ENCODE data around the gene CAPN3. TPM values are rescaled to one million over a fixed set of nuclear protein-coding genes. Genes with fewer than 3 reads are reported as not detected.

The CAPN3 gene
- total RNA-seq, 3 donors from 2014 or later, result 12.5 to 27.1 (median 15.4) TPM

DNA sequence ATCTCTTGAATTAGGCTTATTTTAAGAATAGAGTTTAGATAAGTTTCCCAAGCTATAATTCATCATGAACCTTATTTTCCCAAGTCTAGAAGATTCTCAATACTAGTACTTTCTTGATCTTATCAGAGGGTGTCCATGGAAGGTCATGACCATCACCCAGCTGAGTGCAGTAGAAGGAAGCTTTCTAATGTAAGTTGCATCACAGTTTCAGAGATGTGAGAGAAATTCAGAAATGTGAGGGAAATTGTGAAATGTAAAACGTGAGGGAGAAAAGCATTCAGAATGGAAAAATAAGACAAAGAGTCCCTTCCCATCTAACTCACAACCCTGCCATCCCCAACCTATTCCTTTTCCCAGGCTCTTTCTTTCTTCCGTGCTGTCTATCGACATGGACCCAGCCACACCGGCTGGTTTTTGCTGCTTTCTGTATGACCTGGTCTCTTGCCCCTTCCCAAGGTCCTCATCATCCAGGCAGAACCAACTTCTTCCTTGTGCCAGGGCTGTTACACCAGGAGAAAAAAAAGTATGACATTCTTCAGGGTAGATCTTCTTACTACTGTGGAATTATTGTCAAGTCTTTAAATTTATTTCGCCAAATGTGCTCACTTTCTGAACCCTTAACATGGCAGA is 6.7 kb downstream of the CAPN3 start:
- no peaks in the 10 kb centered on the region for H3K9me3 ChIP-seq
- H3K27ac ChIP-seq, result no peak overlapping the region
- H3K27me3 ChIP-seq, result no peaks in the 10 kb centered on the region
- H3K36me3 ChIP-seq, result no peaks in the 10 kb centered on the region
- DNase-seq (ENCODE audit: low spot score in 2 of 2), result no peak
- no peak overlapping the region for H3K4me3 ChIP-seq
- H3K4me1 ChIP-seq, result no peaks in the 10 kb centered on the region
- intact Hi-C loops (cut with DNase I; ENCODE audit: low total_unique reads), result no loop called here
- TF ChIP-seq, protein P1, sequence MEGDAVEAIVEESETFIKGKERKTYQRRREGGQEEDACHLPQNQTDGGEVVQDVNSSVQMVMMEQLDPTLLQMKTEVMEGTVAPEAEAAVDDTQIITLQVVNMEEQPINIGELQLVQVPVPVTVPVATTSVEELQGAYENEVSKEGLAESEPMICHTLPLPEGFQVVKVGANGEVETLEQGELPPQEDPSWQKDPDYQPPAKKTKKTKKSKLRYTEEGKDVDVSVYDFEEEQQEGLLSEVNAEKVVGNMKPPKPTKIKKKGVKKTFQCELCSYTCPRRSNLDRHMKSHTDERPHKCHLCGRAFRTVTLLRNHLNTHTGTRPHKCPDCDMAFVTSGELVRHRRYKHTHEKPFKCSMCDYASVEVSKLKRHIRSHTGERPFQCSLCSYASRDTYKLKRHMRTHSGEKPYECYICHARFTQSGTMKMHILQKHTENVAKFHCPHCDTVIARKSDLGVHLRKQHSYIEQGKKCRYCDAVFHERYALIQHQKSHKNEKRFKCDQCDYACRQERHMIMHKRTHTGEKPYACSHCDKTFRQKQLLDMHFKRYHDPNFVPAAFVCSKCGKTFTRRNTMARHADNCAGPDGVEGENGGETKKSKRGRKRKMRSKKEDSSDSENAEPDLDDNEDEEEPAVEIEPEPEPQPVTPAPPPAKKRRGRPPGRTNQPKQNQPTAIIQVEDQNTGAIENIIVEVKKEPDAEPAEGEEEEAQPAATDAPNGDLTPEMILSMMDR (IDR thresholded peaks at IDR 0.05), result no peak
- TF ChIP-seq POLR2A (IDR thresholded peaks at IDR 0.05), result no peak
- TF ChIP-seq POLR2AphosphoS5 (IDR thresholded peaks at IDR 0.05), result no peak

DNA sequence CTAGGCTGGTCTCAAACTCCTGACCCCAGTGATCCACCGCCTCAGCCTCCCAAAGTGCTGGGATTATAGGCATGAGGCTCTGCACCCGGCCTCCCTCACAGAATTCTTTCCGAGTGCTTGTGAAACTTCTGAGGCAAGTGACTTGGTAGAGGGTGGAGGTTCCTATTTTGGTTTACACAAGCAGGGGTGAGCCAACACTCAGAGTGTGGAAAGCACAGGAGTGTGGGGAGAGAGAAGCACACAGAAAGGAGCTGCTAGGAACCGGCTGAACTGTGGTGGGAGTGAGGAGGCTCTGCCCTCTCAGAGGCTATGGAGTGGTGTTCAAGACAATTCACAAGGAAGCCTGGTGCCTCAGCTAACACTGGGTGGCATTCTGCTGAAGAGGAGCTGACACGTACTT is 7.7 kb downstream of the CAPN3 start:
- DNase-seq (ENCODE audit: low spot score in 2 of 2), result no peak
- TF ChIP-seq POLR2AphosphoS5 (IDR thresholded peaks at IDR 0.05), result no peak
- TF ChIP-seq, protein P1 (IDR thresholded peaks at IDR 0.05), result no peak
- no peak for TF ChIP-seq POLR2A (IDR thresholded peaks at IDR 0.05)
- H3K4me1 ChIP-seq, result no peaks in the 10 kb centered on the region
- no peak overlapping the region for H3K4me3 ChIP-seq
- H3K27me3 ChIP-seq, result no peaks in the 10 kb centered on the region
- no peaks in the 10 kb centered on the region for H3K9me3 ChIP-seq
- no peaks in the 10 kb centered on the region for H3K36me3 ChIP-seq
- no peak overlapping the region for H3K27ac ChIP-seq
- intact Hi-C loops (cut with DNase I; ENCODE audit: low total_unique reads), result no loop called here

DNA sequence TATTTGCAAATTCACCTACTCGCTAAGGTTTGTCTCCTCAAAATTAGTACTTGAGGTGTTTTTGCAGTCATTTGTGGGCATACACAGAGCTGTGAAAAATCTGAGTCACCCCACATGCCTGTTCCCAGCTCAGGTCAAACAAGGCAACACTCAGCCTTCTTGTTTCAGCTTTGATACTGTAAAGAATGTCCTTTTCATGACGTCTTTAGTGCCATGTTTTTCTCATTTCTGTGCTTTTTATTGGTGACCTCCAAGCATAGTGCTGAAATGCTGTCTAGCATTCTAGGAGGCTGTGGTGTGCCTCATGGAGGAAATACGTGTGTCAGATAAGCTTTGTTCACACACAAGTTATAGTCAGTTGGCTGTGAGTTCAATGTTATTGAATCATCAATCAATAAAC is 8.8 kb downstream of the CAPN3 start:
- TF ChIP-seq POLR2AphosphoS5 (IDR thresholded peaks at IDR 0.05) (no peak), POLR2A (IDR thresholded peaks at IDR 0.05) (no peak)
- TF ChIP-seq, protein P1 (IDR thresholded peaks at IDR 0.05), result no peak

DNA sequence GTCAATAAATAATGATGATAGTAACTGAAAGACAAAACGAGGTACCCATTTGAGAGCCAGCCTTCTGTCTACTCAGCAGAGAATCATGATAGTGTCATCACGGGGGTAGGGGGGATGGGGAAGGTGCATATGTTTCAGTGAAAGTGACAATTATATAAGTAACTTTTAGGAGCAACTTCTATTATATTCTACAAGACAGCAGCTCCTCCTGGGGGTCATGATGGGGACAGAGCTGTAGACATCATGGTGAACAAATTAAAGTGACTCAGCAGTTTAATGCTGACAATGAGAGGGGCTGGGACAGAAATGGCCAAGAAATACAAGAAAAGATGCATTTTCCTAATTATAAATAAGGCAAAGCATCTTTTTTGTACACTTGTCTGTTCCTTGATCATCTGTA is 11.8 kb downstream of the CAPN3 start:
- no peak for TF ChIP-seq POLR2A (IDR thresholded peaks at IDR 0.05)
- H3K27me3 ChIP-seq, result no peaks in the 10 kb centered on the region
- no peaks in the 10 kb centered on the region for H3K4me1 ChIP-seq
- no peak for DNase-seq (ENCODE audit: low spot score in 2 of 2)
- no peaks in the 10 kb centered on the region for H3K9me3 ChIP-seq
- no peak overlapping the region for H3K27ac ChIP-seq
- no peaks in the 10 kb centered on the region for H3K36me3 ChIP-seq
- intact Hi-C loops (cut with DNase I; ENCODE audit: low total_unique reads), result no loop called here
- no peak overlapping the region for H3K4me3 ChIP-seq

More for the DNA sequence above, 8.8 kb downstream of the CAPN3 start:
- intact Hi-C loops (cut with DNase I; ENCODE audit: low total_unique reads), result no loop called here
- Histone ChIP-seq H3K4me3 (no peak overlapping the region), H3K4me1 (no peaks in the 10 kb centered on the region), H3K27me3 (no peaks in the 10 kb centered on the region), H3K36me3 (no peaks in the 10 kb centered on the region), H3K9me3 (no peaks in the 10 kb centered on the region), H3K27ac (no peak overlapping the region)
- no peak for DNase-seq (ENCODE audit: low spot score in 2 of 2)

DNA sequence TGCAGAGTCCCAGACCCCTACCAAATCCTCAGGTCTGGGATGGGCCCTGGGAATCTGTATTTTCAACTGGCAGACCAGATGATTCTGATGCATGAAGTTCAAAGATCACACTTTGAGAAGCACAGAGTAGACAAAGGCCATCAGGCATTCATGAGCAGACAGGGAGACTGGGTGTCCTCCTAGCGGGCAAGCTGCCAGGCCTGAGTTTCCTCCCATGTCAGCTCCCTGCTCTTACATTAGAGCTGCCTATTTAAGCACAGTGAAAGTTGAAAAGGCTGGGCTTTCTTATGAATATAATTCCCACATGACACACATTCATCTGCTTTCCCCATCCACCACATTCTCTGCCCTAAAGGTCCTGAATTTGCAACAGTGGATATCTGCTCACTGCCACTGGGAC is 14.0 kb downstream of the CAPN3 start:
- no peaks in the 10 kb centered on the region for H3K9me3 ChIP-seq
- intact Hi-C loops (cut with DNase I; ENCODE audit: low total_unique reads), result no loop called here
- H3K27me3 ChIP-seq, result no peaks in the 10 kb centered on the region
- H3K36me3 ChIP-seq, result no peaks in the 10 kb centered on the region
- TF ChIP-seq POLR2AphosphoS5 (IDR thresholded peaks at IDR 0.05) (no peak), POLR2A (IDR thresholded peaks at IDR 0.05) (no peak)
- TF ChIP-seq, protein P1 (IDR thresholded peaks at IDR 0.05), result no peak
- H3K27ac ChIP-seq, result no peak overlapping the region
- H3K4me1 ChIP-seq, result no peaks in the 10 kb centered on the region
- DNase-seq (ENCODE audit: low spot score in 2 of 2), result no peak
- H3K4me3 ChIP-seq, result no peak overlapping the region

DNA sequence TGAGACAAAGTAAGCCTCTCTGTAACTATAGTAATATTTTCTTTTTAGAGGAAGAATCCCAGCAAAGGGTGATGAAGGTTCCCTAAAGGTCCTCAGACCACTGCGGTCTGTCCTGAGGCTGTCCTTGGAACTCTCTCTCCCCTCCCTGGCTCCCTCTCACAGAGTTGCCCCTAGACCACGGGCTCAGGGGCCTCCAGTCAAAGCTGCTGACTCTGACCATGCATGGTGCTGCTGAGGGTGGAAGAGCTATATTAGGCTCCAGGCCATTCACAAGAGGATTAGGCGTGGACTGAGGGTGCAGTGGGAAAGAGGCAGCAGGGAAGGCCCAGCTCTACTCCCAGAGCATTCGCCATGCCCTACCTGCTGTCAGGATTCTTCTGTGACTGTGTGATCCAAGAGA is 14.6 kb downstream of the CAPN3 start:
- TF ChIP-seq, protein P1 (IDR thresholded peaks at IDR 0.05), result no peak
- TF ChIP-seq POLR2AphosphoS5 (IDR thresholded peaks at IDR 0.05) (no peak), POLR2A (IDR thresholded peaks at IDR 0.05) (no peak)
- Histone ChIP-seq H3K4me1 (no peaks in the 10 kb centered on the region), H3K27ac (no peak overlapping the region), H3K4me3 (no peak overlapping the region), H3K9me3 (no peaks in the 10 kb centered on the region), H3K36me3 (no peaks in the 10 kb centered on the region), H3K27me3 (no peaks in the 10 kb centered on the region)
- DNase-seq (ENCODE audit: low spot score in 2 of 2), result no peak
- intact Hi-C loops (cut with DNase I; ENCODE audit: low total_unique reads), result no loop called here

Measured in breast epithelium (tissue), 4 donors.